Vagina (tissue), 2 donors: Measurements from ENCODE around the gene C3orf20. TPM values are rescaled to one million over a fixed set of nuclear protein-coding genes. Genes with fewer than 3 reads are reported as not detected.
"Not testable (repeated sequence)": the region's sequence is repeated elsewhere in the genome, so short reads cannot be mapped to it uniquely, and the experiment has no call there.

ENCODE experiments used
- DNase-seq, 2 donors: peaks; one replicate each; pipeline ENCODE4 v3.0.0-alpha.2; 2017; ENCODE audit errors: extremely low spot score in 2 of 2
- H3K27ac ChIP-seq: fragments of 200-600 bp; sonication (generic); one replicate; pipeline ENCODE4 v1.5.1; 2019
- H3K27me3 ChIP-seq: fragments of 200-600 bp; sonication (generic); one replicate; pipeline ENCODE4 v1.5.1; 2019
- H3K36me3 ChIP-seq, 2 donors: fragments of 200-600 bp; sonication (generic); one replicate each; pipeline ENCODE4 v1.5.1; 2017 to 2019
- H3K4me1 ChIP-seq: fragments of 200-600 bp; sonication (generic); one replicate; pipeline ENCODE4 v1.5.1; 2019
- H3K4me3 ChIP-seq, 2 donors: fragments of 200-600 bp; sonication (generic); 1 replicate in 1 of 2; 2 replicates in 1 of 2; pipeline ENCODE4 v1.5.1; 2016 to 2019
- H3K9me3 ChIP-seq: fragments of 200-600 bp; sonication (generic); one replicate; pipeline ENCODE4 v1.5.1; 2019
- CTCF ChIP-seq, 3 experiments: fragments of 450-650 bp in 2 of 3; fragments of 200-600 bp in 1 of 3; sonication (generic) in 1 of 3; IDR thresholded peaks; one replicate each; pipeline ENCODE4 v1.5.1; 2017 to 2019; ENCODE audit warnings: antibody characterized with exemption in 3 of 3, mild to moderate bottlenecking in 2 of 3, moderate library complexity in 2 of 3
- POLR2A ChIP-seq, 2 donors: fragments of 450-650 bp; IDR thresholded peaks; one replicate each; pipeline ENCODE4 v1.6.1; 2017; ENCODE audit warnings: antibody characterized with exemption in 2 of 2, mild to moderate bottlenecking in 2 of 2, moderate library complexity in 2 of 2
- POLR2AphosphoS5 ChIP-seq, 2 donors: sonication (generic); formaldehyde crosslinking; IDR thresholded peaks; one replicate each; pipeline ENCODE4 v1.9.0; 2017; ENCODE audit warnings: antibody characterized with exemption in 2 of 2, mild to moderate bottlenecking in 2 of 2, low read depth in 1 of 2; ENCODE audit not compliant: insufficient read depth in 1 of 2
- intact Hi-C: fragments of 100-400 bp; cut with DNase I; formaldehyde crosslinking; loops from one replicate; pipeline ENCODE4 v1.15.1; 2023
- total RNA-seq: library from RNA; depleted of rRNA; stranded (reverse); fragments of >200 nt; gene quantifications from one replicate; pipeline ENCODE4 v1.2.3, GENCODE V29; 2016

Gene C3orf20
- total RNA-seq, 1 donor from 2014 or later, result 0.49 TPM

- no peak overlapping the region for H3K27ac ChIP-seq
These were observed 66.6 kb downstream of the C3orf20 start for GRCh38 chr3:14741510-14741909.

GRCh38 chr3:14744556-14744955, 69.6 kb downstream of the C3orf20 start:
- Histone ChIP-seq H3K4me1 (no peaks in the 10 kb centered on the region), H3K4me3 (no peak overlapping the region), H3K27me3 (no peaks in the 10 kb centered on the region), H3K36me3 (no peaks in the 10 kb centered on the region), H3K9me3 (no peaks in the 10 kb centered on the region), H3K27ac (no peak overlapping the region)
- no peak for TF ChIP-seq CTCF (IDR thresholded peaks at IDR 0.05)
- no peak for TF ChIP-seq POLR2AphosphoS5 (IDR thresholded peaks at IDR 0.05; ENCODE audit: insufficient read depth in 1 of 2, low read depth in 1 of 2)
- no peak for TF ChIP-seq POLR2A (IDR thresholded peaks at IDR 0.05)
- no peak for DNase-seq
- intact Hi-C loops, result no loop called here

More at GRCh38 chr3:14741510-14741909, 66.6 kb downstream of the C3orf20 start:
- Histone ChIP-seq H3K4me3 (no peak overlapping the region), H3K9me3 (no peaks in the 10 kb centered on the region), H3K36me3 (no peaks in the 10 kb centered on the region), H3K27me3 (no peaks in the 10 kb centered on the region), H3K4me1 (no peaks in the 10 kb centered on the region)
- intact Hi-C loops, result no loop called here
- TF ChIP-seq POLR2AphosphoS5 (IDR thresholded peaks at IDR 0.05; ENCODE audit: insufficient read depth in 1 of 2, low read depth in 1 of 2) (no peak), CTCF (IDR thresholded peaks at IDR 0.05) (no peak), POLR2A (IDR thresholded peaks at IDR 0.05) (no peak)
- no peak for DNase-seq

- intact Hi-C loops, result no loop called here
- no peaks in the 10 kb centered on the region for H3K27me3 ChIP-seq
- DNase-seq, result no peak
These were observed 75.7 kb downstream of the C3orf20 start for GRCh38 chr3:14750650-14751049.

GRCh38 chr3:14752979-14753378, 78.0 kb downstream of the C3orf20 start:
- H3K9me3 ChIP-seq, result peaks cover 12% of the 10 kb centered on the region
- H3K4me1 ChIP-seq, H3K36me3 ChIP-seq, DNase-seq, H3K27me3 ChIP-seq, H3K4me3 ChIP-seq, intact Hi-C loops, H3K27ac ChIP-seq: not testable (repeated sequence)

More at GRCh38 chr3:14750650-14751049, 75.7 kb downstream of the C3orf20 start:
- no peaks in the 10 kb centered on the region for H3K4me1 ChIP-seq
- no peak overlapping the region for H3K4me3 ChIP-seq
- H3K36me3 ChIP-seq, result no peaks in the 10 kb centered on the region
- H3K27ac ChIP-seq, result no peak overlapping the region
- peaks cover 12% of the 10 kb centered on the region for H3K9me3 ChIP-seq
- no peak for TF ChIP-seq POLR2A (IDR thresholded peaks at IDR 0.05)
- no peak for TF ChIP-seq CTCF (IDR thresholded peaks at IDR 0.05)
- TF ChIP-seq POLR2AphosphoS5 (IDR thresholded peaks at IDR 0.05; ENCODE audit: insufficient read depth in 1 of 2, low read depth in 1 of 2), result no peak

- TF ChIP-seq CTCF (IDR thresholded peaks at IDR 0.05) (no peak), POLR2A (IDR thresholded peaks at IDR 0.05) (no peak), POLR2AphosphoS5 (IDR thresholded peaks at IDR 0.05; ENCODE audit: insufficient read depth in 1 of 2, low read depth in 1 of 2) (no peak)
- H3K4me3 ChIP-seq, result no peak overlapping the region
- H3K27me3 ChIP-seq, result no peaks in the 10 kb centered on the region
- H3K27ac ChIP-seq, result no peak overlapping the region
- no peak for DNase-seq
- H3K36me3 ChIP-seq, result no peaks in the 10 kb centered on the region
- intact Hi-C loops, result no loop called here
- no peaks in the 10 kb centered on the region for H3K4me1 ChIP-seq
- H3K9me3 ChIP-seq, result no peaks in the 10 kb centered on the region
These were observed 82.3 kb downstream of the C3orf20 start for GRCh38 chr3:14757153-14757700.
